ENCODE results near the gene MAP3K12. TPM values are rescaled to one million over a fixed set of nuclear protein-coding genes. Genes with fewer than 3 reads are reported as not detected.
A peak's percentile ranks its signal among the peaks of the same experiment; 100 is the strongest.
"Not testable (repeated sequence)": the region's sequence is repeated elsewhere in the genome, so short reads cannot be mapped to it uniquely, and the experiment has no call there.

The MAP3K12 gene
- 2.0 and 3.9 TPM in 2 replicates for total RNA-seq

- Histone ChIP-seq H3K27me3 (ENCODE audit: control insufficient read depth, insufficient read depth, low read length) (no peaks in the 10 kb centered on the region), H3K36me3 (ENCODE audit: control insufficient read depth, insufficient read depth, low read length) (peaks cover 3% of the 10 kb centered on the region), H3K4me3 (ENCODE audit: low read depth, low read length) (peak within 1 kb of the TSS; percentile 70)
- no peak for DNase-seq (ENCODE audit: low read depth)
- no peak for FAIRE-seq
- no peak for TF ChIP-seq CTCF (IDR thresholded peaks at IDR 0.05; ENCODE audit: insufficient read depth, low read length, severe bottlenecking)
These were observed at the start of gene MAP3K12 for GRCh38 chr12:53499266-53500141. Gene MAP3K12 (minus strand): TSS chr12:53499458. CDS start chr12:53487391, 12,067 bp downstream.

GRCh38 chr12:53548354-53548753 is 49.1 kb upstream of the MAP3K12 start:
- H3K36me3 ChIP-seq (ENCODE audit: control insufficient read depth, insufficient read depth, low read length); H3K4me3 ChIP-seq (ENCODE audit: low read depth, low read length); FAIRE-seq; H3K27me3 ChIP-seq (ENCODE audit: control insufficient read depth, insufficient read depth, low read length); DNase-seq (ENCODE audit: low read depth): not testable (repeated sequence)

GRCh38 chr12:53543539-53543938 is 44.3 kb upstream of the MAP3K12 start:
- H3K27me3 ChIP-seq (ENCODE audit: control insufficient read depth, insufficient read depth, low read length), result no peaks in the 10 kb centered on the region
- peaks cover 8% of the 10 kb centered on the region for H3K36me3 ChIP-seq (ENCODE audit: control insufficient read depth, insufficient read depth, low read length)
- H3K4me3 ChIP-seq (ENCODE audit: low read depth, low read length), result no peak overlapping the region
- FAIRE-seq (no peak), DNase-seq (ENCODE audit: low read depth) (peak; percentile 64)
- peak; percentile 87 for TF ChIP-seq CTCF (IDR thresholded peaks at IDR 0.05; ENCODE audit: insufficient read depth, low read length, severe bottlenecking)

- TF ChIP-seq CTCF (IDR thresholded peaks at IDR 0.05; ENCODE audit: insufficient read depth, low read length, severe bottlenecking), result no peak
- no peaks in the 10 kb centered on the region for H3K27me3 ChIP-seq (ENCODE audit: control insufficient read depth, insufficient read depth, low read length)
- no peak for DNase-seq (ENCODE audit: low read depth)
- no peak for FAIRE-seq
- peaks cover 14% of the 10 kb centered on the region for H3K36me3 ChIP-seq (ENCODE audit: control insufficient read depth, insufficient read depth, low read length)
- H3K4me3 ChIP-seq (ENCODE audit: low read depth, low read length), result no peak overlapping the region
These were observed 40.3 kb upstream of the MAP3K12 start for GRCh38 chr12:53539526-53539925.

- Histone ChIP-seq H3K4me3 (ENCODE audit: low read depth, low read length) (no peak overlapping the region), H3K27me3 (ENCODE audit: control insufficient read depth, insufficient read depth, low read length) (no peaks in the 10 kb centered on the region), H3K36me3 (ENCODE audit: control insufficient read depth, insufficient read depth, low read length) (peaks cover 18% of the 10 kb centered on the region)
- DNase-seq (ENCODE audit: low read depth), result peak; percentile 84
- FAIRE-seq, result no peak
- no peak for TF ChIP-seq CTCF (IDR thresholded peaks at IDR 0.05; ENCODE audit: insufficient read depth, low read length, severe bottlenecking)
These were observed 39.0 kb upstream of the MAP3K12 start for GRCh38 chr12:53538209-53538689.

- FAIRE-seq (no peak), DNase-seq (ENCODE audit: low read depth) (no peak)
- Histone ChIP-seq H3K4me3 (ENCODE audit: low read depth, low read length) (no peak overlapping the region), H3K27me3 (ENCODE audit: control insufficient read depth, insufficient read depth, low read length) (no peaks in the 10 kb centered on the region), H3K36me3 (ENCODE audit: control insufficient read depth, insufficient read depth, low read length) (peaks cover 23% of the 10 kb centered on the region)
- TF ChIP-seq CTCF (IDR thresholded peaks at IDR 0.05; ENCODE audit: insufficient read depth, low read length, severe bottlenecking), result no peak
These were observed 37.7 kb upstream of the MAP3K12 start for GRCh38 chr12:53536962-53537361.
